Measurements from ENCODE around the gene FCRL2. TPM values are rescaled to one million over a fixed set of nuclear protein-coding genes. Genes with fewer than 3 reads are reported as not detected.

Gene FCRL2
- total RNA-seq, 3 donors from 2014 or later, result 0.51 to 1.4 (median 1.0) TPM

DNA sequence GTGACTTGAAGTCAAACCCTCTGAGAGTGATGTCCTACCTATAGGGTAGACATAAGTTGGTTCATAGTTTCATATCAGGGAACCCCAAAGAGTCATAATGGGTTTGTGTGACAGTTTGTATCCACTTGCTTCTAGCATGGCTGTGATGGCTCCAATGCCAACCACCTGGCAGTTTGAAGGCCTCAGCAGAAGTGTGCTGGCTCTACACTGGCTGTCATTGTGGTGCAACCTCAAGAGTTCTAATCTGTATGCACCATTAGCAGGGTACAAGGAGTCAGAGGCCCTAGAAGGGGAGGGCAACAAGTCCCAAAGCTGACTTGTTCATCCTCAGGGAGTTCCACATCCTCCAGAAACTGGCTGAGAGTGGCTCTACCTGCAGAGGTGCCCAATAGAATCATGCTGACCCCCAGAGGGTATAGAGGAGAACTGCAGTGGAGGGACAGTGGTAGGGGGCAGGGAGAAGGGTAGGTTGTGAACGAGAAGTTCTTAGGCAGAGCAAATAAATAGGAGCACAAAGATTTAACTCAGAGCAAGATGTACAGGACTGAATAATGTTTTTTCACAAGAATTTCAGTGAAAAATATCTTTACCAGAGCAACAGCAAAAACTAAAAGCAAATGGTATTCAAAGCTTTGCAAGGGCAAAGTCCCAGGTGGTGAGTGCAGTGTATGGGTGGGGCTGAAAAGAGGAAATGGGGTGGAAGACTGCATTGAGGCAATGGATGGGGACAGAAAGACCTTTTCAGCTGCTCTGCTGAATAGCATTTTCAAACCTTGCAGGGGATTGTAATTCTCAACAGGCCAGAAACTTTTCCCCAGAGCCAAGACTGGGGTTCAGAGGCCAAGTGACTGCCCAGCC, 3.2 kb downstream of the FCRL2 start:
- peak in 2 of 3 donors; percentile 38 to 70 for DNase-seq

DNA sequence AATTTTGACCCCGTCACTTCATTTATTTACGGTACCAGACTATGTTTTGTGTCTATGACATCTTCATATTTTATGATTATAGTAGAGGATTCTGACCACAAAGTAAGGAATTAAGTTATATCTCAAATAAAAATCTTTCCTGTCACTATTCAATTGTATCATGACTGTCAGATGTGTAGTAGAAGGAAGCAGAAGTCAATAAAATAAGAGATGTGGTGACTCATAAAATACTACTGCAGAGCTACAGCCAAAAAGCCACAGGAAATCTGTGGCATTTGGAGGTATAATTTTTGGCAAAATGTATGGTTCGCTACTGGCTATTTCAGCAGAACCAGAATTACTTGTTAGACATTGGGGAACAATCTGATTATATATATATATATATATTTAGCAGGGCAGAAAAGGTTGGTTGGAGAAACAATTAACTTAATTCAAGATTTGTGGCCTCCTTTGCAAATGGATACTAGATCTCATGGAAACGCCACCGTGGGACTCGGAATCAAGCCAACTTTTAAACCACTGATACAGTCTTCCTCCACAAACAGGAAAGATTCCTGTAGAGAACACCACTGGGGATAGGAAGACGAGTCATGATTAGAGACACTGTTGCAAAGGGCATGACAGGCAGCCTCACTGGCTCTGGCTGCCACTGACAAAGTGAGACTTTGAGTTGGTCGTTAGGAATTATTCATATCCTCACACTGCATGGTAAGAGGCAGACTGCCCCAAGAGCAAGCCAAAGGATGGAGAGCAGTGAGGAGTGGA, 5.1 kb downstream of the FCRL2 start:
- DNase-seq (no peak), ATAC-seq (peak; percentile 9)
- intact Hi-C loops (cut with DNase I, micrococcal nuclease), result no loop called here
- H3K4me3 ChIP-seq, result no peak overlapping the region
- H3K9me3 ChIP-seq, result no peaks in the 10 kb centered on the region
- no peaks in the 10 kb centered on the region for H3K36me3 ChIP-seq (ENCODE audit: low read depth)
- H3K4me1 ChIP-seq (ENCODE audit: low read depth), result peaks cover 12% of the 10 kb centered on the region
- TF ChIP-seq, protein P1, sequence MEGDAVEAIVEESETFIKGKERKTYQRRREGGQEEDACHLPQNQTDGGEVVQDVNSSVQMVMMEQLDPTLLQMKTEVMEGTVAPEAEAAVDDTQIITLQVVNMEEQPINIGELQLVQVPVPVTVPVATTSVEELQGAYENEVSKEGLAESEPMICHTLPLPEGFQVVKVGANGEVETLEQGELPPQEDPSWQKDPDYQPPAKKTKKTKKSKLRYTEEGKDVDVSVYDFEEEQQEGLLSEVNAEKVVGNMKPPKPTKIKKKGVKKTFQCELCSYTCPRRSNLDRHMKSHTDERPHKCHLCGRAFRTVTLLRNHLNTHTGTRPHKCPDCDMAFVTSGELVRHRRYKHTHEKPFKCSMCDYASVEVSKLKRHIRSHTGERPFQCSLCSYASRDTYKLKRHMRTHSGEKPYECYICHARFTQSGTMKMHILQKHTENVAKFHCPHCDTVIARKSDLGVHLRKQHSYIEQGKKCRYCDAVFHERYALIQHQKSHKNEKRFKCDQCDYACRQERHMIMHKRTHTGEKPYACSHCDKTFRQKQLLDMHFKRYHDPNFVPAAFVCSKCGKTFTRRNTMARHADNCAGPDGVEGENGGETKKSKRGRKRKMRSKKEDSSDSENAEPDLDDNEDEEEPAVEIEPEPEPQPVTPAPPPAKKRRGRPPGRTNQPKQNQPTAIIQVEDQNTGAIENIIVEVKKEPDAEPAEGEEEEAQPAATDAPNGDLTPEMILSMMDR (IDR thresholded peaks at IDR 0.05), result no peak

More for the DNA sequence above, 3.2 kb downstream of the FCRL2 start:
- no peak overlapping the region for H3K4me3 ChIP-seq
- intact Hi-C loops (cut with DNase I, micrococcal nuclease), result no loop called here
- no peaks in the 10 kb centered on the region for H3K36me3 ChIP-seq (ENCODE audit: low read depth)
- peaks cover 12% of the 10 kb centered on the region for H3K4me1 ChIP-seq (ENCODE audit: low read depth)
- ATAC-seq, result peak; percentile 87
- H3K9me3 ChIP-seq, result no peaks in the 10 kb centered on the region
- TF ChIP-seq, protein P1 (IDR thresholded peaks at IDR 0.05), result peak; percentile 29

DNA sequence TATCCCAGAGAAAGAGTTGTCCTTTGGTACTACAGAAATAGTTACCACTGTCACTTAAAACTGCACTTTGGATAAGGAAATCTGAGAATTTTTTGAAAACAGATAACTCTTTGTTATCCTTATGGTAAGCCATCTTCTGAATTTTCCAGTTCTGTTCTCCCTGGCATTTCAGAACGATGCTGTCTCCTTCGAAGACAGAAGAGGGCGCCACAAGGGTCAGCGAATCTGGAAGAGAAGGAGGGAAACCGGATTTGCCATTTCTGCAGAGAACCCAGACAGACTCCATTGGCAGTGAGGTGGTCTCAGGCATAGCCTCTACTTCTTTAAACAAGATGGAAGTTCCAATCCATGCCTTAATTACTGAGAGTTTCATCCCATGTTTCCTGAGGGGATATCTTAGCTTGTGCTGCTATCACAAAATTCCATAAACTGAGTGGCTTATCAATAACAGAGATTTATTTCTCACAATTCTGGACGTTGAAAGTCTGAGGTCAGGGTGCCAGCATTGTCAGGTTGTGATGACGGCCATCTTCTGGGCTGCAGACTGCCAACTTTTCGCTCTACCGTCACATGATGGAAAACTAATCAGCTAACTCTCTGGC, 6.4 kb downstream of the FCRL2 start:
- no peaks in the 10 kb centered on the region for H3K36me3 ChIP-seq (ENCODE audit: low read depth)
- peaks cover 12% of the 10 kb centered on the region for H3K4me1 ChIP-seq (ENCODE audit: low read depth)
- ATAC-seq, result no peak
- H3K9me3 ChIP-seq, result no peaks in the 10 kb centered on the region
- intact Hi-C loops (cut with DNase I, micrococcal nuclease), result no loop called here
- H3K4me3 ChIP-seq, result no peak overlapping the region
- no peak for DNase-seq
- TF ChIP-seq, protein P1 (IDR thresholded peaks at IDR 0.05), result no peak

DNA sequence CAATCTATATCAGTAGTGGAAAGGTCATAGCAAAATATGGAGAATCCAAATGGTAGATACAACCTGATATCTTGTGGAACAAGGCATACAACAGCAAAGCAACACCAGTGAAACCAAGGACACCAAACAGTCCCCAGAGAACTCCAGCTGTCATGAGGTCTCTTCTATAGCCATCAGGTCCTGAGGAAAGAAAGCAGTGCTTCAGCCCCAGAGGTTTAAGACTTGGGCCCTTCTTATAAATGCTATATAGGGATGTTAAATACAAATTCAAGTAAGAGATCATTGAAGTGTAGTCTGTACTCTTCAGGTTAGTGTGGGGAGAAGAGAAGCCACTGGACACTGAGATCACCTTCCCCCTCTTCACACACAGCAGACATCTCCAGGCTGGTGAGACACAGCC, 10.1 kb downstream of the FCRL2 start:
- ATAC-seq (no peak), DNase-seq (no peak)
- no peak overlapping the region for H3K4me3 ChIP-seq
- no peaks in the 10 kb centered on the region for H3K9me3 ChIP-seq
- H3K4me1 ChIP-seq (ENCODE audit: low read depth), result no peaks in the 10 kb centered on the region
- H3K36me3 ChIP-seq (ENCODE audit: low read depth), result no peaks in the 10 kb centered on the region
- intact Hi-C loops (cut with DNase I, micrococcal nuclease), result no loop called here
- TF ChIP-seq, protein P1 (IDR thresholded peaks at IDR 0.05), result no peak

DNA sequence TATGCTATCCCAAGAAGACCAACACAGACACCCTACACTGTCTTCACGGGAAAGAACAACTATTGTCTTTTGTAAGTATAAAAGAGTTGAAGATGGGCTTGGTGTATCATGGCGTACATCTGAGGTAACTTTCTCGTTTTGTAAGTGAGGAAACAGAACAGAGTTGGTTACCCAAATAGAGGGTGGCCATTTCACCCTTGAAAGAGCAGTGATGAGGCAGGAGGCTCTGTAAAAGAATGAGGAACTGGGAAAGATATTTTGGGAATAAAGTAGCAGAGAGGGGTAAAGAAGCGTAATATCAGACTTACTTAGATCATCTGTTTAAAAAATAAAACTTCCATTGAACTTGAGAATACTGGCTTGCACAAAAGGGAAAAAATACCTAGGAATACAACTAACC, 18.9 kb downstream of the FCRL2 start:
- Histone ChIP-seq H3K4me1 (ENCODE audit: low read depth) (no peaks in the 10 kb centered on the region), H3K9me3 (no peaks in the 10 kb centered on the region), H3K4me3 (no peak overlapping the region), H3K36me3 (ENCODE audit: low read depth) (no peaks in the 10 kb centered on the region)
- intact Hi-C loops (cut with DNase I, micrococcal nuclease), result no loop called here
- no peak for DNase-seq
- ATAC-seq, result no peak
- TF ChIP-seq, protein P1 (IDR thresholded peaks at IDR 0.05), result no peak
